AG04450 (cell line): ENCODE results near the gene CFAP53. TPM values are rescaled to one million over a fixed set of nuclear protein-coding genes. Genes with fewer than 3 reads are reported as not detected.

ENCODE experiments used
- CTCF ChIA-PET: fragments of 300-600, 350-600 bp; formaldehyde crosslinking; extraction: SDS; loops from one replicate; lab custom pipeline; 2022; ENCODE audit warnings: antibody characterized with exemption, inconsistent platforms; lab: Charles Lee
- POLR2A ChIA-PET: fragments of 350-600 bp; formaldehyde crosslinking; extraction: SDS; loops from one replicate; lab custom pipeline; 2021; ENCODE audit warnings: antibody characterized with exemption, inconsistent platforms; lab: Yijun Ruan, JAX
- DNase-seq: peaks from one replicate; pipeline ENCODE4 v3.0.0-alpha.2; 2011; ENCODE audit warnings: low read depth, low spot score
- H3K27ac ChIP-seq: one replicate; pipeline ENCODE4 v1.5.1; 2012; ENCODE audit warnings: low read depth, low read length, control low read depth
- H3K27me3 ChIP-seq: one replicate; pipeline ENCODE4 v1.6.0; 2012; ENCODE audit warnings: low read length; ENCODE audit not compliant: control insufficient read depth, insufficient read depth
- H3K4me3 ChIP-seq: 2 replicates; pipeline ENCODE4 v1.5.1; 2011; ENCODE audit warnings: mild to moderate bottlenecking, low read depth, low read length, control low read depth
- H3K9me3 ChIP-seq: 2 replicates; pipeline ENCODE4 v1.5.1; 2012; ENCODE audit warnings: low read length; ENCODE audit not compliant: control insufficient read depth, insufficient read depth
- polyA plus RNA-seq: library from polyadenylated mRNA; depleted of rRNA; stranded (reverse); fragments of >200 nt; gene quantifications from 2 replicates; pipeline ENCODE4 v1.2.3, GENCODE V29; 2011
- TF ChIP-seq, protein P1 (sequence below): IDR thresholded peaks from 2 replicates; pipeline ENCODE4 v1.5.1; 2011; ENCODE audit warnings: low read depth, low read length, control low read depth, inconsistent platforms

CFAP53 gene
- polyA plus RNA-seq, 1 experiment, result 0.26 TPM

DNA sequence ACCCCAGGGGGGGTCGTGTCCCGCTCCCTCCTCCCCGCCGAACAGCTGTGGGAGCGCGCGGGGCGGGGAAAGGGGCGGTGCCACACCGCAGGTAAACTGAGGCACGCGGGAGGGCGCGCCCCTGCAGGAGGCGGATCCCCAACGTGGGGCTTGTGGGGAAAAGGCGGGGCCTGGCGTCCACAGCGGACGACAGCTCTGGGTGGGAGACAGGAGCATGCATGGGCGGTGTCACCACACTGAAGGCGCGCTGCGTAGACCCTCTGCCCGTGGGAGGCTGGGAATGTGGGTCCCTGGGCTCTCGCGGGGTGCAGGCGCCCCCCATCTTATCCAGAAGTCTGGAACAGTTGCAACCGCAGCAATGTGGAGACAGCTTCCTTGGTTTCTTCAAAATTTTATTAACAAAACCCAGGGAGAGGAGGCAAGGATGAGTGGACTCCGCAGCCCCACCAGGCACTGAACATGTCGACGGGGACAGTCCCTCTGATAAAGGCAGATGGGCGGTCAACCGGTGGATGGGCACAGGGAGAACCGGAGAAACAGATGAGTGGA is 15.8 kb upstream of the CFAP53 start:
- H3K4me3 ChIP-seq, result peak overlapping the region; percentile 98
- CTCF ChIA-PET, result interaction anchor here (1.3 to 1.8 kb wide), 3 partner anchors 11 to 75 kb away, joined by 4 to 11 read pairs (median 8); no protein-coding TSS in a partner anchor
- H3K27ac ChIP-seq, result peak overlapping the region; percentile 77
- POLR2A ChIA-PET, result interaction anchor here (0.7 to 1.1 kb wide), 5 partner anchors 11 to 93 kb away, joined by 3 to 11 read pairs (median 3); partner anchors contain the start of genes CFAP53 and SKA1
- H3K9me3 ChIP-seq, result no peaks in the 10 kb centered on the region; the same call in 1 of the 2 replicates
- no peaks in the 10 kb centered on the region for H3K27me3 ChIP-seq
- DNase-seq, result no peak
- TF ChIP-seq, protein P1, sequence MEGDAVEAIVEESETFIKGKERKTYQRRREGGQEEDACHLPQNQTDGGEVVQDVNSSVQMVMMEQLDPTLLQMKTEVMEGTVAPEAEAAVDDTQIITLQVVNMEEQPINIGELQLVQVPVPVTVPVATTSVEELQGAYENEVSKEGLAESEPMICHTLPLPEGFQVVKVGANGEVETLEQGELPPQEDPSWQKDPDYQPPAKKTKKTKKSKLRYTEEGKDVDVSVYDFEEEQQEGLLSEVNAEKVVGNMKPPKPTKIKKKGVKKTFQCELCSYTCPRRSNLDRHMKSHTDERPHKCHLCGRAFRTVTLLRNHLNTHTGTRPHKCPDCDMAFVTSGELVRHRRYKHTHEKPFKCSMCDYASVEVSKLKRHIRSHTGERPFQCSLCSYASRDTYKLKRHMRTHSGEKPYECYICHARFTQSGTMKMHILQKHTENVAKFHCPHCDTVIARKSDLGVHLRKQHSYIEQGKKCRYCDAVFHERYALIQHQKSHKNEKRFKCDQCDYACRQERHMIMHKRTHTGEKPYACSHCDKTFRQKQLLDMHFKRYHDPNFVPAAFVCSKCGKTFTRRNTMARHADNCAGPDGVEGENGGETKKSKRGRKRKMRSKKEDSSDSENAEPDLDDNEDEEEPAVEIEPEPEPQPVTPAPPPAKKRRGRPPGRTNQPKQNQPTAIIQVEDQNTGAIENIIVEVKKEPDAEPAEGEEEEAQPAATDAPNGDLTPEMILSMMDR, result no peak

DNA sequence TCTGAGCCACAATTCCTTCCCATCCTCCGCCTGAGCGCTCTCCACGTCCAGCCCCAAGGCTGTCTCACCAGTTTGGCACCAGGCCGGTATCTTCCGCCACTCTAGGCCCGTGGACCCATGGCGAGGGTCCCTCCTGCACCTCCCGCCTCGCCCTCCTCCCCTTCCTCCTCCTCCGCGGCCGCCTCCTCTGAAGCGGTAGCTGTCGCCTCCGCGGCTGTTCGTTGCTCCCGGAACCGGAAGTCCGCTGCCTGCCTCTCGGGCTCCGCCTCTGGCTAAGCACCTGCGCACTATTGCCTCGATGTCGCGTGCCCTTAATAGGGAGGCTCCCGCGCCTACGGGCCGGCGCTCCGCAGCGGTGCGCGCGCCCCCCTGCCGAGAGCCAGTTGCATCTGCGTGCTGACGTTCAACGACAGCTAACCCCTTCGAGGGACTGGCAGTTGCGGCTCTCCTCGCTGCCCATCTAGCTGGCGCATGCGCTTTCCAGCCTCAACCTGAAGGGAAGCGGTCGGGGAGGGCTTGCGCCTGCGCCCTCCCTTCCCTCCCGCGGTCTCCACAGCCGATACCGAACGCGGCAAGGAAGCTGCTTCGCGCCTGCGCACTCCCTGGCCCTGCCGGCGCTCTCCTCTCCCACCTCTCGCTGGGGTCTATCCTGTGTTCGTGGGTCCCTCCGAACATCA is 15.1 kb upstream of the CFAP53 start, which contains the start of gene MBD1:
MBD1 (minus strand) TSS at position 229 of the 677 bp plus-strand sequence. CDS start 1,531 bp downstream, outside the sequence.
- peak; percentile 97 for DNase-seq
- POLR2A ChIA-PET, result interaction anchor here (0.7 to 1.1 kb wide), 5 partner anchors 10 to 93 kb away, joined by 3 to 11 read pairs (median 3); partner anchors contain the start of genes CFAP53 and SKA1
- Histone ChIP-seq H3K4me3 (peak within 1 kb of the TSS; percentile 98), H3K27me3 (no peaks in the 10 kb centered on the region), H3K9me3 (no peaks in the 10 kb centered on the region; the same call in 1 of the 2 replicates), H3K27ac (peak within 1 kb of the TSS; percentile 91)
- TF ChIP-seq, protein P1, result peak; percentile 34; the same call in 1 of the 2 replicates
- CTCF ChIA-PET, result interaction anchor here (1.3 to 1.8 kb wide), 3 partner anchors 11 to 76 kb away, joined by 4 to 11 read pairs (median 8); no protein-coding TSS in a partner anchor

DNA sequence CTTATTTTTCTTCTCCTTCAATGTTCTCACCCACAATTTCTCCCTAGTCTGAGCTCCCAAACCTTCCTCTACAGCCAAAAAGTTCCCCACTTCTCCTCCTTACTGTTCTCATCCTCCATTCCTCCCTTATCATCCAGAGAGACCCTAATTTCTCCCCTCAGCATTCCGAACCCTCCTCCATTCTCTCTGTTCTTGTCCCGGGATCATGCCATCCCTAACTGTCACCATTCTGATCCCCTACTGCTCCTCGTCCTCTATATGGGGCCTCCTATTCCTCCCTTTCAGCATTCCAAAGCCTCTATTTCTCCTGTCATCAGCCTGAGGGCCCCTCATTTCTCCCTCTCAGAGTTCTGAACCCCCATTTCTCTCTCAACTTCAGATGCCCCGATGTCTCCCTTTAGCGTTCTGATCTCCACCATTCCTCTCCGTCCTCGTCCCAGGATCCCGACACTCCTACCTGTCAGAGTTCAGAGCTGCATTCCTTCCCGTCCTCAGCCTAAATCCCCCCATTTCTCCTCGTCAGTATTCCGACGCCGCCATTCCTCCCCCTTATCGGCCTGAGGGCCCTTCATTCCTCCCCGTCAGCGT is 14.5 kb upstream of the CFAP53 start:
- Histone ChIP-seq H3K27me3 (no peaks in the 10 kb centered on the region), H3K9me3 (no peaks in the 10 kb centered on the region; the same call in 1 of the 2 replicates), H3K4me3 (peak overlapping the region; percentile 98), H3K27ac (peak overlapping the region; percentile 91)
- TF ChIP-seq, protein P1, result no peak
- CTCF ChIA-PET, result interaction anchor here (1.3 to 1.8 kb wide), 3 partner anchors 10 to 77 kb away, joined by 4 to 11 read pairs (median 8); no protein-coding TSS in a partner anchor
- POLR2A ChIA-PET, result interaction anchor here (0.8 to 1.1 kb wide), 3 partner anchors 12 to 27 kb away, joined by 3 to 11 read pairs (median 5); partner anchors contain the start of gene CFAP53
- no peak for DNase-seq

- H3K27me3 ChIP-seq, result no peaks in the 10 kb centered on the region
- no peak overlapping the region for H3K27ac ChIP-seq
- H3K9me3 ChIP-seq, result no peaks in the 10 kb centered on the region; the same call in 1 of the 2 replicates
- ChIA-PET POLR2A (interaction anchor here (1.4 kb wide), 1 partner anchor 13 kb away, joined by 3 read pairs; the partner anchor contains the start of gene CFAP53), CTCF (interaction anchor here (1.4 kb wide), 1 partner anchor 78 kb away, joined by 5 read pairs; no protein-coding TSS in a partner anchor)
- peak overlapping the region; percentile 98 for H3K4me3 ChIP-seq
- DNase-seq, result no peak
- TF ChIP-seq, protein P1, result no peak
Observed at GRCh38 chr18:50279752-50280151, 13.5 kb upstream of the CFAP53 start.
